Keratinocyte (primary cell): ENCODE measurements around the gene GIPC3.

Source experiments
- EZH2 ChIP-seq: IDR thresholded peaks from one replicate; pipeline ENCODE4 v1.6.1; 2012; ENCODE audit warnings: inconsistent platforms, mild to moderate bottlenecking, low read length, moderate library complexity
- TF ChIP-seq, protein P1 (sequence below), 3 experiments: IDR thresholded peaks in 1 of 3; conservative IDR thresholded peaks in 1 of 3; optimal IDR thresholded peaks in 1 of 3; 2 replicates in 2 of 3; 3 replicates in 1 of 3; pipeline versions ENCODE3 to v1.5.1; 2011; ENCODE audit warnings: low read length in 3 of 3, mild to moderate bottlenecking in 3 of 3, moderate library complexity in 2 of 3, control low read depth in 1 of 3, inconsistent platforms in 1 of 3; ENCODE audit not compliant: insufficient read depth in 2 of 3; ENCODE audit errors: extremely low read depth in 1 of 3

DNA sequence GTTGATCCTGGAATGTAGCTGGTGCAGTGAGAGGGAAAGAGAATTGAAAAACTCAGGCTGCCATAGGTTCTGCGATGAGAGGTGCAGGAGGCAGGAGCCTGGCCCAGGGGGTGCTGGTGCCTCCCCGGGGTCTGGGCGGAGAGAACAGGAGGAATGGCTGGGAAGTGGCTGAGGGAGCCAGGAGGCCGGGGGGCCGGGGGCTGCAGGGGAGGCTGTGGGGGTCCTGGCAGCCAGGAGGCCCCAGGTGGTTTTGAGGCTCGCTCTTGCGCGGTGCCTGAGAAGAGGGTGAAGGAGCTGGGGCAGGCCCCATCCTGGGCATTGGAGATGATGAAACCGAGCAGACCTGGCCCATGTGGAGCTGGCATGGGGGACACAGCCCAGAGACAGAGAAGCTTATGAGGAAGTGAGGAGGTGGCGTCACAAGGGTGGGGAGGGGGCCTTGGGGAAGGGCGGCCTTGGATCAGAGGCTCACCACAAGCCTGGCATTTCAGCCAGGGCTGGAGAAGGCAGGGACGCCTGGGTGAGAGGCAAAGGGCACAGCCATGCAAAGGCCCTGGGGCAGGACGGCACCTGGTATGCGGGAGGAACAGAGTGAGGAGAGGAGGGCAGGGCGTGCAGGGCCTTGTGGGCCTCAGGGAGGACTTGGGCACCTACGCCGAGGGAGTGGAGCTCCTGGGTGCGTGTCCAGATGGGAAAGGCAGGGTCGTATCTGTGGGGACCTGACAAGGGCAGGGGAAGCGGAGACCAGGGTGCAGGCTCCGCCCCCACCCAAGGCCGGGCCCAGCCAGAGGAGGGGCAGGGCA lies 47.6 kb upstream of the GIPC3 start:
- TF ChIP-seq, protein P1, sequence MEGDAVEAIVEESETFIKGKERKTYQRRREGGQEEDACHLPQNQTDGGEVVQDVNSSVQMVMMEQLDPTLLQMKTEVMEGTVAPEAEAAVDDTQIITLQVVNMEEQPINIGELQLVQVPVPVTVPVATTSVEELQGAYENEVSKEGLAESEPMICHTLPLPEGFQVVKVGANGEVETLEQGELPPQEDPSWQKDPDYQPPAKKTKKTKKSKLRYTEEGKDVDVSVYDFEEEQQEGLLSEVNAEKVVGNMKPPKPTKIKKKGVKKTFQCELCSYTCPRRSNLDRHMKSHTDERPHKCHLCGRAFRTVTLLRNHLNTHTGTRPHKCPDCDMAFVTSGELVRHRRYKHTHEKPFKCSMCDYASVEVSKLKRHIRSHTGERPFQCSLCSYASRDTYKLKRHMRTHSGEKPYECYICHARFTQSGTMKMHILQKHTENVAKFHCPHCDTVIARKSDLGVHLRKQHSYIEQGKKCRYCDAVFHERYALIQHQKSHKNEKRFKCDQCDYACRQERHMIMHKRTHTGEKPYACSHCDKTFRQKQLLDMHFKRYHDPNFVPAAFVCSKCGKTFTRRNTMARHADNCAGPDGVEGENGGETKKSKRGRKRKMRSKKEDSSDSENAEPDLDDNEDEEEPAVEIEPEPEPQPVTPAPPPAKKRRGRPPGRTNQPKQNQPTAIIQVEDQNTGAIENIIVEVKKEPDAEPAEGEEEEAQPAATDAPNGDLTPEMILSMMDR (optimal IDR thresholded peaks at IDR 0.05 in 1 of 3, IDR thresholded peaks at IDR 0.05 in 1 of 3, conservative IDR thresholded peaks at IDR 0.05 in 1 of 3; ENCODE audit: extremely low read depth in 1 of 3, insufficient read depth in 2 of 3, low read length in 3 of 3) = no peak
- no peak for TF ChIP-seq EZH2
